Measurements from ENCODE around the gene DRC7. TPM values are rescaled to one million over a fixed set of nuclear protein-coding genes. Genes with fewer than 3 reads are reported as not detected.

The DRC7 gene
- total RNA-seq, 1 experiment from 2014 or later = not detected

DNA sequence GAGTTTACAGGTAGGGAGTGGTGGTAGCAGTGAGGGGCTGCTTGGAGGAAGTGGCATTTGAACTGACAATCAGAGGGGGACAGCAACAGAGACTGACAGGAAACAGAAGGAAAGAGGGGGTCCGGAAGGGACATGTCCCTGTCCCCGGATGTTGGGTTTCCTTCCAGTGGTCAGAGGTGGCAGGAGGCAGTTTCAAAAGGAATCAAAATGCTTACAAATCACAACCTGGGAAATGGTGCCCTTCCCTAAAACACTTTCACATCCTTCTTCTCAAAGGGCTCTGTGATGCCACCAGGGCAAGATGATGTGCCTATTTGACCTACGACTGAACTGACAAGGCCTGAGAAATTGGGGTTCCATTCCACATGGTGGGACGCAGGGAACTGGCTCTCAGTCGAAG lies 46.5 kb upstream of the DRC7 start:
- no peak overlapping the region for H3K4me3 Mint-ChIP-seq
- no peaks in the 10 kb centered on the region; the same call in 1 of the 2 replicates for H3K27me3 Mint-ChIP-seq (ENCODE audit: low read depth)
- no peak for ATAC-seq
- no peaks in the 10 kb centered on the region for H3K36me3 Mint-ChIP-seq
- DNase-seq (ENCODE audit: low spot score) = no peak
- H3K9me3 Mint-ChIP-seq = no peaks in the 10 kb centered on the region
- no peak overlapping the region; the same call in 1 of the 2 replicates for H3K27ac Mint-ChIP-seq
- ChIA-PET CTCF (interaction anchor here (0.6 to 5.5 kb wide), 15 partner anchors 9 to 71 kb away, joined by 3 to 53 read pairs (median 10); partner anchors contain the start of gene ADGRG3), POLR2A (no interaction called here)
- TF ChIP-seq TEAD4 (CRISPR knock-in tag; IDR thresholded peaks at IDR 0.05) (no peak), ELF4 (CRISPR knock-in tag; IDR thresholded peaks at IDR 0.05; ENCODE audit: low read depth) (no peak), ETV6 (CRISPR knock-in tag; IDR thresholded peaks at IDR 0.05) (no peak), SP1 (CRISPR knock-in tag; conservative IDR thresholded peaks at IDR 0.05) (no peak), CREM (CRISPR knock-in tag; IDR thresholded peaks at IDR 0.05) (no peak), ZNF416 (CRISPR knock-in tag; IDR thresholded peaks at IDR 0.05) (no peak), SOX15 (CRISPR knock-in tag; IDR thresholded peaks at IDR 0.05) (no peak), SMAD4 (CRISPR knock-in tag; IDR thresholded peaks at IDR 0.05) (no peak), ZNF232 (CRISPR knock-in tag; IDR thresholded peaks at IDR 0.05) (no peak)
- TF ChIP-seq, protein P1, sequence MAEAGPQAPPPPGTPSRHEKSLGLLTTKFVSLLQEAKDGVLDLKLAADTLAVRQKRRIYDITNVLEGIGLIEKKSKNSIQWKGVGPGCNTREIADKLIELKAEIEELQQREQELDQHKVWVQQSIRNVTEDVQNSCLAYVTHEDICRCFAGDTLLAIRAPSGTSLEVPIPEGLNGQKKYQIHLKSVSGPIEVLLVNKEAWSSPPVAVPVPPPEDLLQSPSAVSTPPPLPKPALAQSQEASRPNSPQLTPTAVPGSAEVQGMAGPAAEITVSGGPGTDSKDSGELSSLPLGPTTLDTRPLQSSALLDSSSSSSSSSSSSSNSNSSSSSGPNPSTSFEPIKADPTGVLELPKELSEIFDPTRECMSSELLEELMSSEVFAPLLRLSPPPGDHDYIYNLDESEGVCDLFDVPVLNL (CRISPR knock-in tag; IDR thresholded peaks at IDR 0.05; ENCODE audit: borderline replicate concordance, low read depth) = no peak
- TF ChIP-seq, protein P2, sequence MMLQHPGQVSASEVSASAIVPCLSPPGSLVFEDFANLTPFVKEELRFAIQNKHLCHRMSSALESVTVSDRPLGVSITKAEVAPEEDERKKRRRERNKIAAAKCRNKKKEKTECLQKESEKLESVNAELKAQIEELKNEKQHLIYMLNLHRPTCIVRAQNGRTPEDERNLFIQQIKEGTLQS (CRISPR knock-in tag; conservative IDR thresholded peaks at IDR 0.05) = no peak
- TF ChIP-seq, protein P3, sequence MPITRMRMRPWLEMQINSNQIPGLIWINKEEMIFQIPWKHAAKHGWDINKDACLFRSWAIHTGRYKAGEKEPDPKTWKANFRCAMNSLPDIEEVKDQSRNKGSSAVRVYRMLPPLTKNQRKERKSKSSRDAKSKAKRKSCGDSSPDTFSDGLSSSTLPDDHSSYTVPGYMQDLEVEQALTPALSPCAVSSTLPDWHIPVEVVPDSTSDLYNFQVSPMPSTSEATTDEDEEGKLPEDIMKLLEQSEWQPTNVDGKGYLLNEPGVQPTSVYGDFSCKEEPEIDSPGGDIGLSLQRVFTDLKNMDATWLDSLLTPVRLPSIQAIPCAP (CRISPR knock-in tag; IDR thresholded peaks at IDR 0.05) = no peak
- TF ChIP-seq, protein P4, sequence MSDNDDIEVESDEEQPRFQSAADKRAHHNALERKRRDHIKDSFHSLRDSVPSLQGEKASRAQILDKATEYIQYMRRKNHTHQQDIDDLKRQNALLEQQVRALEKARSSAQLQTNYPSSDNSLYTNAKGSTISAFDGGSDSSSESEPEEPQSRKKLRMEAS (CRISPR knock-in tag; IDR thresholded peaks at IDR 0.05) = no peak
- TF ChIP-seq, protein P5, sequence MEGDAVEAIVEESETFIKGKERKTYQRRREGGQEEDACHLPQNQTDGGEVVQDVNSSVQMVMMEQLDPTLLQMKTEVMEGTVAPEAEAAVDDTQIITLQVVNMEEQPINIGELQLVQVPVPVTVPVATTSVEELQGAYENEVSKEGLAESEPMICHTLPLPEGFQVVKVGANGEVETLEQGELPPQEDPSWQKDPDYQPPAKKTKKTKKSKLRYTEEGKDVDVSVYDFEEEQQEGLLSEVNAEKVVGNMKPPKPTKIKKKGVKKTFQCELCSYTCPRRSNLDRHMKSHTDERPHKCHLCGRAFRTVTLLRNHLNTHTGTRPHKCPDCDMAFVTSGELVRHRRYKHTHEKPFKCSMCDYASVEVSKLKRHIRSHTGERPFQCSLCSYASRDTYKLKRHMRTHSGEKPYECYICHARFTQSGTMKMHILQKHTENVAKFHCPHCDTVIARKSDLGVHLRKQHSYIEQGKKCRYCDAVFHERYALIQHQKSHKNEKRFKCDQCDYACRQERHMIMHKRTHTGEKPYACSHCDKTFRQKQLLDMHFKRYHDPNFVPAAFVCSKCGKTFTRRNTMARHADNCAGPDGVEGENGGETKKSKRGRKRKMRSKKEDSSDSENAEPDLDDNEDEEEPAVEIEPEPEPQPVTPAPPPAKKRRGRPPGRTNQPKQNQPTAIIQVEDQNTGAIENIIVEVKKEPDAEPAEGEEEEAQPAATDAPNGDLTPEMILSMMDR (IDR thresholded peaks at IDR 0.05) = no peak
- TF ChIP-seq, protein P6, sequence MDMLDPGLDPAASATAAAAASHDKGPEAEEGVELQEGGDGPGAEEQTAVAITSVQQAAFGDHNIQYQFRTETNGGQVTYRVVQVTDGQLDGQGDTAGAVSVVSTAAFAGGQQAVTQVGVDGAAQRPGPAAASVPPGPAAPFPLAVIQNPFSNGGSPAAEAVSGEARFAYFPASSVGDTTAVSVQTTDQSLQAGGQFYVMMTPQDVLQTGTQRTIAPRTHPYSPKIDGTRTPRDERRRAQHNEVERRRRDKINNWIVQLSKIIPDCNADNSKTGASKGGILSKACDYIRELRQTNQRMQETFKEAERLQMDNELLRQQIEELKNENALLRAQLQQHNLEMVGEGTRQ (CRISPR knock-in tag; IDR thresholded peaks at IDR 0.05) = no peak
- TF ChIP-seq, protein P7, sequence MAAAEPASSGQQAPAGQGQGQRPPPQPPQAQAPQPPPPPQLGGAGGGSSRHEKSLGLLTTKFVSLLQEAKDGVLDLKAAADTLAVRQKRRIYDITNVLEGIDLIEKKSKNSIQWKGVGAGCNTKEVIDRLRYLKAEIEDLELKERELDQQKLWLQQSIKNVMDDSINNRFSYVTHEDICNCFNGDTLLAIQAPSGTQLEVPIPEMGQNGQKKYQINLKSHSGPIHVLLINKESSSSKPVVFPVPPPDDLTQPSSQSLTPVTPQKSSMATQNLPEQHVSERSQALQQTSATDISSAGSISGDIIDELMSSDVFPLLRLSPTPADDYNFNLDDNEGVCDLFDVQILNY (CRISPR knock-in tag; IDR thresholded peaks at IDR 0.05) = no peak
- TF ChIP-seq, protein P8, sequence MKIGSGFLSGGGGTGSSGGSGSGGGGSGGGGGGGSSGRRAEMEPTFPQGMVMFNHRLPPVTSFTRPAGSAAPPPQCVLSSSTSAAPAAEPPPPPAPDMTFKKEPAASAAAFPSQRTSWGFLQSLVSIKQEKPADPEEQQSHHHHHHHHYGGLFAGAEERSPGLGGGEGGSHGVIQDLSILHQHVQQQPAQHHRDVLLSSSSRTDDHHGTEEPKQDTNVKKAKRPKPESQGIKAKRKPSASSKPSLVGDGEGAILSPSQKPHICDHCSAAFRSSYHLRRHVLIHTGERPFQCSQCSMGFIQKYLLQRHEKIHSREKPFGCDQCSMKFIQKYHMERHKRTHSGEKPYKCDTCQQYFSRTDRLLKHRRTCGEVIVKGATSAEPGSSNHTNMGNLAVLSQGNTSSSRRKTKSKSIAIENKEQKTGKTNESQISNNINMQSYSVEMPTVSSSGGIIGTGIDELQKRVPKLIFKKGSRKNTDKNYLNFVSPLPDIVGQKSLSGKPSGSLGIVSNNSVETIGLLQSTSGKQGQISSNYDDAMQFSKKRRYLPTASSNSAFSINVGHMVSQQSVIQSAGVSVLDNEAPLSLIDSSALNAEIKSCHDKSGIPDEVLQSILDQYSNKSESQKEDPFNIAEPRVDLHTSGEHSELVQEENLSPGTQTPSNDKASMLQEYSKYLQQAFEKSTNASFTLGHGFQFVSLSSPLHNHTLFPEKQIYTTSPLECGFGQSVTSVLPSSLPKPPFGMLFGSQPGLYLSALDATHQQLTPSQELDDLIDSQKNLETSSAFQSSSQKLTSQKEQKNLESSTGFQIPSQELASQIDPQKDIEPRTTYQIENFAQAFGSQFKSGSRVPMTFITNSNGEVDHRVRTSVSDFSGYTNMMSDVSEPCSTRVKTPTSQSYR (CRISPR knock-in tag; IDR thresholded peaks at IDR 0.05) = no peak
- TF ChIP-seq, protein P9, sequence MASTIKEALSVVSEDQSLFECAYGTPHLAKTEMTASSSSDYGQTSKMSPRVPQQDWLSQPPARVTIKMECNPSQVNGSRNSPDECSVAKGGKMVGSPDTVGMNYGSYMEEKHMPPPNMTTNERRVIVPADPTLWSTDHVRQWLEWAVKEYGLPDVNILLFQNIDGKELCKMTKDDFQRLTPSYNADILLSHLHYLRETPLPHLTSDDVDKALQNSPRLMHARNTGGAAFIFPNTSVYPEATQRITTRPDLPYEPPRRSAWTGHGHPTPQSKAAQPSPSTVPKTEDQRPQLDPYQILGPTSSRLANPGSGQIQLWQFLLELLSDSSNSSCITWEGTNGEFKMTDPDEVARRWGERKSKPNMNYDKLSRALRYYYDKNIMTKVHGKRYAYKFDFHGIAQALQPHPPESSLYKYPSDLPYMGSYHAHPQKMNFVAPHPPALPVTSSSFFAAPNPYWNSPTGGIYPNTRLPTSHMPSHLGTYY (CRISPR knock-in tag; IDR thresholded peaks at IDR 0.05) = no peak
- H3K4me1 Mint-ChIP-seq = no peaks in the 10 kb centered on the region

All from WTC11 (cell line).